ENCODE data around the gene SYNJ1. TPM values are rescaled to one million over a fixed set of nuclear protein-coding genes. Genes with fewer than 3 reads are reported as not detected.

The SYNJ1 gene
- total RNA-seq, 1 donor from 2014 or later, result 15.5 TPM

- no peak for TF ChIP-seq CTCF (IDR thresholded peaks at IDR 0.05)
- H3K4me3 Mint-ChIP-seq (ENCODE audit: unreplicated experiment), result peak overlapping the region; percentile 99
- H3K36me3 Mint-ChIP-seq (ENCODE audit: unreplicated experiment), result peaks cover 15% of the 10 kb centered on the region
- H3K9me3 Mint-ChIP-seq (ENCODE audit: unreplicated experiment), result no peaks in the 10 kb centered on the region
- H3K27me3 Mint-ChIP-seq (ENCODE audit: unreplicated experiment), result no peaks in the 10 kb centered on the region
- H3K27ac Mint-ChIP-seq (ENCODE audit: unreplicated experiment), result peak overlapping the region; percentile 99
- DNase-seq (ENCODE audit: extremely low spot score, unreplicated experiment), result no peak
- peaks cover 35% of the 10 kb centered on the region for H3K4me1 Mint-ChIP-seq (ENCODE audit: unreplicated experiment)
Measured at GRCh38 chr21:32772281-32773047, 44.7 kb upstream of the SYNJ1 start.

- no peaks in the 10 kb centered on the region for H3K27me3 Mint-ChIP-seq (ENCODE audit: unreplicated experiment)
- TF ChIP-seq CTCF (IDR thresholded peaks at IDR 0.05), result no peak
- peak overlapping the region; percentile 88 for H3K27ac Mint-ChIP-seq (ENCODE audit: unreplicated experiment)
- H3K4me1 Mint-ChIP-seq (ENCODE audit: unreplicated experiment), result peaks cover 35% of the 10 kb centered on the region
- H3K36me3 Mint-ChIP-seq (ENCODE audit: unreplicated experiment), result peaks cover 22% of the 10 kb centered on the region
- peak overlapping the region; percentile 99 for H3K4me3 Mint-ChIP-seq (ENCODE audit: unreplicated experiment)
- no peaks in the 10 kb centered on the region for H3K9me3 Mint-ChIP-seq (ENCODE audit: unreplicated experiment)
- DNase-seq (ENCODE audit: extremely low spot score, unreplicated experiment), result no peak
Measured at GRCh38 chr21:32770871-32771523, 43.2 kb upstream of the SYNJ1 start.

- DNase-seq (ENCODE audit: extremely low spot score, unreplicated experiment), result no peak
- Mint-ChIP-seq H3K36me3 (ENCODE audit: unreplicated experiment) (peaks cover 26% of the 10 kb centered on the region), H3K4me3 (ENCODE audit: unreplicated experiment) (no peak overlapping the region), H3K4me1 (ENCODE audit: unreplicated experiment) (peaks cover 35% of the 10 kb centered on the region), H3K27ac (ENCODE audit: unreplicated experiment) (no peak overlapping the region), H3K9me3 (ENCODE audit: unreplicated experiment) (no peaks in the 10 kb centered on the region), H3K27me3 (ENCODE audit: unreplicated experiment) (no peaks in the 10 kb centered on the region)
- no peak for TF ChIP-seq CTCF (IDR thresholded peaks at IDR 0.05)
Measured at GRCh38 chr21:32768530-32768929, 40.7 kb upstream of the SYNJ1 start.

GRCh38 chr21:32765058-32765457 lies 37.2 kb upstream of the SYNJ1 start:
- H3K4me1 Mint-ChIP-seq (ENCODE audit: unreplicated experiment), result peaks cover 18% of the 10 kb centered on the region
- no peak overlapping the region for H3K27ac Mint-ChIP-seq (ENCODE audit: unreplicated experiment)
- peaks cover 45% of the 10 kb centered on the region for H3K36me3 Mint-ChIP-seq (ENCODE audit: unreplicated experiment)

More at GRCh38 chr21:32765058-32765457, 37.2 kb upstream of the SYNJ1 start:
- H3K9me3 Mint-ChIP-seq (ENCODE audit: unreplicated experiment), result no peaks in the 10 kb centered on the region
- H3K27me3 Mint-ChIP-seq (ENCODE audit: unreplicated experiment), result no peaks in the 10 kb centered on the region
- no peak overlapping the region for H3K4me3 Mint-ChIP-seq (ENCODE audit: unreplicated experiment)
- DNase-seq (ENCODE audit: extremely low spot score, unreplicated experiment), result no peak
- TF ChIP-seq CTCF (IDR thresholded peaks at IDR 0.05), result no peak
